ENCODE measurements around the gene SORBS1. TPM values are rescaled to one million over a fixed set of nuclear protein-coding genes. Genes with fewer than 3 reads are reported as not detected.

SORBS1 gene
- total RNA-seq, 1 donor from 2014 or later = 431 TPM

DNA sequence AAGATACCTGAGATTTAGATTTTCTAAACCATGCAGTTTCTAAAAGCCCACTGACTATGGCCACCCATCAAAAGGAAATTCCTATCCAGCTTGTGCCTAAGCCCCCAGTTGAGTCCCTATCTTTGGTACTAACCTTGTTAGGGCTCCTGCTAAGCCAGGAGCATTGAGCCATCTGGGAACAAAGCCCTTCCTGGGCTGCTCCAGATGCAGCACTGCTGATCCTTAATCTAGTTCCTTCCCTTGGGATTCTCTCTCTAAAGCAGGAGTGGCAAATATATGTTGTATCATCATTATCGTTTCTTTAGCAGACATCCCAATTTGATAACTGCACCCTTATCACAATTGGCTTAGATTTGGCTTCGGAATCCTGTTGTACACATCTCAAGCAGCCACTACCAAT lies 245.7 kb downstream of the SORBS1 start:
- no peak for DNase-seq (ENCODE audit: low spot score)

DNA sequence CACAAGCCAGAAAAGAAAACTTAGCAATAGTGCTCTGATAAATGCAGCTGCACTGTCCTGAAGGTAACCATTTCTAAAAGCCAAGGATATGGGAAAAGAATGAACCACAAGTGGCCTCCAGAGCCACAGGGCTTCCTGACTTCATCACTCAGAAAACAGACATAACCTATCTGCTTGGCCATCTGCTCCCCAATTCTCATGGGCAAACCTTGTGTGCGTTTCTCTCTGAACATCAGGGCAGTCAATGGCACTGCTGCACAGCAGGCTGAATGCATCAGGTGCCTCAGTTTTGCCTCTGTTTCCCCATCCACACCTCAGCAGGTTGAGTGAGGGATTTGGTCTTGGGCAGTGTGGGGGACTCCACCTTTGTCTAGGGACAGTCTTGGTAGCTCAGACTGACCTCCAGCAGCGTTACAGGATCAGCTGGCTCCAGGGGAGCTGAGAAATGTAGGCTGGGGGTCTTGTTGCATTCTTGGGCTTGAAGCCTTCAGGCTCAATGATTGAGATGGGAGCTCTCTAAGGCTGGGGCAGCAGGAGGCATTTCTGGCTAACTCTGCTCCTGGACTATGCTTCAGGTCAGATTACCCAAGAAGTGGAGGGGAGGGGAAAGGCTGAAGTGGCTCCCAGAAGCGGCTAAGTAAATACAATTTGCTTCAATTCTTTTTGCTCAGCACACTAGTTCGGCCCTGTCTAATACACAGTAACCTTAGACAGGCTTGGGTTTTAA lies 246.8 kb downstream of the SORBS1 start:
- no peak for DNase-seq (ENCODE audit: low spot score)

DNA sequence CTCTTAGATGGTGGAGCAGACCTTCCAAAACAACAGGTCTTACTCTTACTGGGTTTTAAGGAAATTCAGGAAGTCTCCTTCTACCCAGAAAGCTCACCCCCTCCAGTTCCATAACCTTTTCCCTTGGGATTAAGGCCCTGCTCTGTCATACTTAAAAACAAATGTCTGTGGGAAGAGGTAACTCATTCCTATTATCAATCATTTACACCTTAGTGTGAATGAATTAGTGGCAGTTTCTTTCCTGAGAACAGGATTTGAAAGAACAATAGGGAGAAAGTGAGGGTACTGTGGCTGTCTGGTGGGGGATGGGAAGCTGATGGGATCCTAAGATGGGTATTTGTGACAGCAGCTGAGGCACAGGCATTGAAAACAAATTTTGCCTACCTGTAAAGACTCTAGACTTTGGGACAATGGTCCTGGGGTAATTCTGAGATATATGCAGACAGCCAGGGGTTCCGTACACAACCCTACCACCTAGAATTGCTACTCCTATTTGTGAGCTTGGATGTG lies 248.1 kb downstream of the SORBS1 start:
- no peak for DNase-seq (ENCODE audit: low spot score)

DNA sequence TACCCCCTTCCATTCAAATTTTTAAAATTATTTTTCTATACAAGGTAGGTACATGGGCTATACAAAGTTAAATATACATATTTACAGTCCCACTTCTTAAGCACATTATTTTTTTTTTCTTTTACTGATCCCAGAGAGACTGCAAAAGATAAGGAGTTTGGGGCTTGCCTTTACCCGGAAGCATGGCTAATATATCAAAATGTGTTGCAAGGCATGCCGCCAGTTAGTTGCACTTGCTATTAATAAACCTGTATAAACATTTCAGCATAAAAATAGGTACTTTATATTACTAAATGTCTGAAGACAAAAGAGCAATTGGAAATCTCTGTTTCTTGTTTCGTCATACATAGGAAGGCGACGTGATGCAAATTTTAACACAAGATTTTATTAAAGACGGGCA lies 248.9 kb downstream of the SORBS1 start:
- DNase-seq (ENCODE audit: low spot score) = no peak

DNA sequence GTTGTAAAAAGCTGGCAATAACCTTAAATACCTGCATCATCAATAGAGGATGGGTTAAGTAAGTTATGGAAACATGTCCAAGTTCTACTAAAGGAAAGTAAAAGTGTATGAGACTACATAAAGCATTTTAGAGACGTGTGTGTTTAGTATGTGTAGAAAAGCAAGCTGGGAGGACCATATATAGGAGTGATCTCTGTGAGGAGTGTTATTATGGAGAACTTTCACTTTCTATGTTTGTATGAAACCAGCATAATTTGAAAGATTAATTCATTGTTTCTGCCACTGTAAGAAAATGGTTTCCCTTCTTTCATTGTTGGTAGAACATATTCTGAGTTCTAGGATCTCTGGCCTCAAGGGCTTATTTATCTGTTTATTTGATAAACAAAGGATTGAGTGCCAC lies 251.2 kb downstream of the SORBS1 start:
- DNase-seq (ENCODE audit: low spot score) = no peak

DNA sequence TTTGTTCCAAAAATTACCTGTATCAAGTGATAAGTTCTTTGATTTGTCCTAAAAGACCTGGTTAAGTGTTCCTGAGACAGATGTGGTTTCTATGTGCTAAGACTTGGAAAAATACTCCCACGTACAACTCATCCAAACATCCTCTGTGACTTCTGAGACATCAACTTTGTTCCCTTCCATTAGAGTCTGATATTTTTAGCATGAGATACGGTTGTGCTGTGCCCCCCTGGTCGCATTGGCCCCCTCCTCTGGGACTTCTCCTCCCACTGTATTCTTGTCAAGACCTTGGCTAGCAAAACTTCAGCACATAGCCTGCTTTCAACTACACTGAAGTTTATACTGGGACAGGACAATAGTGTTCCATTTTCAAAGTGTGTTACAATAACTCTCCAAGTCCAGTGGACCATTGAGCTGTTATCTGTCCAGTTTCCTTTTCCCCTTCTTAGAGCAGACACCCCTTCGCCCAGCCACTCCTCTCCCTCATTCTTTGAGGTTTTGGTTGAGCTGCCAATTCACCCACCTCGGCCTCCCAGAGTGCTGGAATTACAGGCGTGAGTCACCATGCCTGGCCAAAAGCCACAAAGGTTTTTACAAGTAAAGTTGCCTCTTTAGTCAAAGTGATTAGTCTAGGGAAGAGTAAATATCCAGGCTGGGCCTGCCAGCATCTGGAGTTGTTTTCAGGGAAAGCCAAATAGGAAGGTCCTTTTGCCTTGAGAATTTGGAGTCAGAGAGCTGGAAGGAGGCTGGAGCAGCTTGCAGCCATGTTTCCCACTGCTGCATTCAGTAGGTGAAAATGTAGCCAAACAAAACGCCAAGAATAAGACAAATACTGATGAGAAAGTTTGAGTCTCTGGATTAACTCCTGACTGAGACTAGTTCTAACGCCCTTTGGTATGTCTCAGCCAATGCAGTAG lies 252.5 kb downstream of the SORBS1 start:
- peak; percentile 90 for DNase-seq (ENCODE audit: low spot score)

DNA sequence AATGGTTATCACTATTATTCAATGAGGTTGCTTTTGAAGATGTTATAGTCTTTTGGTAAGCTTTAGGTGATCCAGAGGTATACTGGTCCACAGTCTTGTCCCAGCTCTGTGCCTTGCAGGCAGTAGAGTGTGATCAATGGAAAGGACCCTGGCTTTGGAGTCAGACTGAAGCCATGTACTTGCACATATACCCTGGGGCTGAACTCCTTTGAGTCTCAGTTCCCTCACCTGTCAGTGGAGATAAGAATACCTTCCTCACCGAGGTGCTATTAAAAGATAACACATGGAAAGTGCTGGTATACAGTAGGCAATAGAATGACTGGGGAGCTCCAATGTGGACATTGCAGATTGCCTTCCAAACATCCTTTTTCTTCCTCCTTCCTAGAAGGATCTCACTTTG lies 254.3 kb downstream of the SORBS1 start:
- no peak for DNase-seq (ENCODE audit: low spot score)

DNA sequence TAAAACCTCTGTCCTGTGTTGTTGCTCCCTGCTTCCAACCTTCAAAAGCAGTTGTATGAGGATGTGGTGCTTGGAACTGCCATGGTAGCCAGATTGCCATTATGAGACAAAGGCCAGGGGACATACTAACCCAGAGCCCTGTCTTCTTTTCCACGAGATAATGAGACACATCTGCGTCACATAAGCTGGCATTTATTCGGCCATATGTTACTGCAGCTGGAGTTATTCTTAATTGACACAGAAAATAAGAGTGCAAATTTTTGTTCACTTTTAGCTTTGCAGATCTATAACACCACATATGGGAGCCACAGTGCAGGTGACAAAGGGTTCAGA lies 254.9 kb downstream of the SORBS1 start:
- no peak for DNase-seq (ENCODE audit: low spot score)

DNA sequence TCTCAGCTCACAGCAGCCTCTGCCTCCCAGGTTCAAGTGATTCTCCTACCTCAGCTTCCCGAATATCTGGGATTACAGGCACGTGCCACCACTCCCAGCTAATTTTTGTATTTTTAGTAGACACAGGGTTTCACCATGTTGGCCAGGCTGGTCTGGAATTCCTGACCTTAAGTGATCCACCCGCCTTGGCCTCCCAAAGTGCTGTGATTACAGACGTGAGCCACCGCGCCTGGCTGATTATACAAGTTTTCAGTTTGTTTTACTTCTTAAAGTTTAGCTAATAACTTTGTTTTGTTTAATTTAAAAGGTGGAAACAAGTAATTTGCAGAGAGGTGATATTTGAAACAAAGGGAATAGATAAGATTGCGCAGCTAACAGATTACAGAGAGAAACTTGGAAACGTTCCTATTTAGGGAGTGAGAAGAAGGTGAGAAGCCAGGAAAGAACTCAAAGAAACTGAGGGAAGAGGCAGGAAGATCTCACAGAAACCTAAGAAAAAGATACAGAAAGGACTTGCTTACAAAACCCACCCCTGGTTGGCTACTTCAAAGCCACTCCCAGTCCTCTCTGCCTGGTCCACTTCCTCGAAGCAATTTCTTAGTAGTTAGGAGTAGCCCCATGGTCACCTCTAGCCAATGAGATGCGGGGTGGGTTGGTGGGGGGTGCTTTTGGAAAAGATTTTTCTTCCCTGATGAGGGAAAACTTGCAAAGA lies 255.4 kb downstream of the SORBS1 start:
- DNase-seq (ENCODE audit: low spot score) = no peak

DNA sequence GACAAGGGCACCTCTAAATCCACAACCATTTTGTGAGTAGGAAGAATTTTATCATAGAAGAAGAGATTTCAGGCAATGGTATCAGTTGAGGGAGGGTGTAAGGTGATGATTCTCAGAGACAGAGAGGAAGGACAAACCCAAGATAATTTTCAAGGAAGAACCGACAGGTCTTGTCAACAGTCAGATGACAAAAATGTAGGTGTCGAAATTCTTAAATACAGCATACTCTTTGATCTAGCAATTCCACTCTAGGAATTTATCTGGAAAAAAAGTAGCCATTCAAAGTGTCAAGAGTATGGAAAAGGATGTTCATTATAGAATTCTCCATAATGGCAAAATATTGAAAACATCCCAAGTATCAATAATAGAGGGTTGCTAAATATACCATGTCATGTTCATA lies 256.2 kb downstream of the SORBS1 start:
- DNase-seq (ENCODE audit: low spot score) = no peak

DNA sequence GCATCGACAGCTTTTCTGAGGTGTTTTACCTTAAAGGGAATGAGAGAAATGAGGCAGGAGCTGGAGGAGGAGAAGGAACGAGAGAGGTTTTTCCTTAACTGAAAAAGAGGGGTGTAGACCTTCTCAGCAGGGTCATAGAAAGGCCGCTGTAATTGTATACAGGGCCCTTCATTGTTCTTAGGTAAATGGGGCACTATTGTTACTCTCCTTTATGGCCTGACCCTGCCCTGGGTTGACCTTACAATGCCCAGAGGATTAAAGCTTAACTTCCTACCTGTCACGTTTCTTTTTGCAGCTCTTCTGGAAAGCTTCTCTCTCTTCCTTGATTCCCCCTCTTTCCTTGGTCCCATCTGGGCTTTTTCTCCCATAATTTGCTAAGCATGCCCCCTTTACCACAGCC lies 256.7 kb downstream of the SORBS1 start:
- no peak for DNase-seq (ENCODE audit: low spot score)

DNA sequence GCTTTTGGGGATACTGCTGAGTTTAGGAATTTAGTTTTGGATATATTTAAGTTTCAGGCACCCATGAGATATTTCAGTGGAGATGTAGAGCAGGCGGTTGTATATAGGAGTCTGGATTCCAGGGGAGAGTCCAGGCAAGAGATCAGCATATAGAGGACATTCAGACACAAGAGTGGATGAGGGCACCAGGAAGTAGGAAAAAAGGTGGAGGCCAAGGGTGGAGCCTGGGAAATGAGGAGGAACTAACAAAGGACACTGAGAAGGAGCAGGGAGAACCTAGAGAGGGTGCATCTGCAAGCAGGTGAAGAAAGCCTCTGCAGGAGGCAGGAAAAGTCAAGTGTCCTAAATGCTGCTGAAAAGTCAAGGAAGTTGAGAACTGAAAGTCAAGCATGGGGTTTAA lies 257.2 kb downstream of the SORBS1 start:
- DNase-seq (ENCODE audit: low spot score) = no peak

DNA sequence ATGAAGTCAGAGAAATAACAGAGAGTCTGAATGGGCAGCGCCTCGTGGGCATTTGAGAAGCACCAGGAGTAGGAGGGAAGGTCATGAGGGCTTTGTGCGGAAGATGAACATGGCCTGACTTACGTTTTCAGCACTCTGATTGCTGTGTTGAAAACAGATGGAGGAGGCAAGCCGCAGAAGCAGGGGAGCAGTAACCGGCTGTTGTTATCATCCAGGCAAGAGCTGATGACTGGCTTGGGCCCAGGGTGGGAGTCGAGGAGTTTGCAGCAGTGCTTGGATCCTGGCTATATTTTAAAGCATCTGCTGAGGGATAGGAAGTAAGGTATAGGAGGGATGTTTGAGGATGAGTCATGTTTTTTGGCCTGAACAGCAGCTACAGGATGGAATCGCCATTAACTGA lies 257.6 kb downstream of the SORBS1 start:
- no peak for DNase-seq (ENCODE audit: low spot score)

DNA sequence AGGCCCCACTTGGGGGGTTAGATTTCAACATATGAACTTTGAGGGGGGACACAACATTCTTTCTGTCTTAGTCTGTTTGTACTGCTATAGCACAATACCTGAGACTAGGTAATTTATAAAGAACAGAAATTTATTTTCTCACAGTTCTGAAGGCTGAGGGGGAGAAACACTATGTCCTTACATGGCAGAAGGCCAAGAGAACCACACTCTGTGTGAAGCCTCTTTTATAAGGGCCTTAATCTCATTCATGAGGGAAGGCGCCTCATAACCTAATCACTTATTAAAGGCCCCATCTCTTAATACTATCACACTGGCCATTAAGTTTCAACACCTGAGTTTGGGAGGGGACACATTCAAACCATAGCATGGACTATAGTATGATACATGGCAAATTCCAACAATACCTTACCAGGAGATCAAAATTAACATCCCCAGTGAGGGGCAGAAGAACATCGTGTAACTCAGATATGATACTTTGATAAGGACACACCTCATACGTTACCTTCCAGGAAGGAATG lies 261.1 kb downstream of the SORBS1 start:
- DNase-seq (ENCODE audit: low spot score) = no peak

DNA sequence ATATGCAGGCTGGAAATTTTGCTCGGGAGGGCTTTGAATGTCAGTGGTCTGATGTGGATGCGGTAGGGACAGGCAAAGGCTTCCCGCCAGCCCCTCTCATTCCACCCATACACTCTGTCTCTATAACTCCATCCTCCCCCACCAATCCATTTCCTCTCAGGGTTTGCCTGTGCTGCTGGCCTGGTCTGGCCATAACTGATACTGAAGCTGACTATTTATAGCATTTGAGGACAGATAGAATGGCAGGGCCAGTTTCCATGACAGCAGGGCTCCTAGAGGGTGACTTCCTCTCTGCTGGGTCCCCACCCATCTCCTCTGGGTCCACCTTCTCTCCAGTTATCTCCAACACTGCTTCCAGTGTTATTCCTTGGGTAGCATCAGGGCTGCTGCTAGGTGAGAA lies 263.8 kb downstream of the SORBS1 start:
- no peak for DNase-seq (ENCODE audit: low spot score)

DNA sequence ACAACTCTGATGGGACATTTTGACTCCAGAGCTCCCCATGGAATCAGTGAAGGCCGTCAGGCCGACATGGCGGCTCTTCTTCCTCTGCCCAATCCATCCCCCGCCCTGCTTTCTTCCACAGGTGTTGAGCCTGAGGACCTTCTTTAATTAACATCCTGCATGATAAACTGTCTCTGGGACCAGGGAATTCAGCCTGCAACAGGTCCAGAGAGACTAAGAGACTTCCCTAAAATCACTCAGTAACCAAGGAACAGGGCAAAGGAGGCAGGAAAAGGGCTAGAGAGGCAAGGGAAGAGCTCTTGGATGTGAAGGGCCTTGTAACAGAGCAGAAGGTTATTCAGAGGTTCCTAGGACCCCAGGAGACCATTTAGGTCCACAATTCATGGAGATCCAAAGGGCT lies 264.4 kb downstream of the SORBS1 start:
- no peak for DNase-seq (ENCODE audit: low spot score)

DNA sequence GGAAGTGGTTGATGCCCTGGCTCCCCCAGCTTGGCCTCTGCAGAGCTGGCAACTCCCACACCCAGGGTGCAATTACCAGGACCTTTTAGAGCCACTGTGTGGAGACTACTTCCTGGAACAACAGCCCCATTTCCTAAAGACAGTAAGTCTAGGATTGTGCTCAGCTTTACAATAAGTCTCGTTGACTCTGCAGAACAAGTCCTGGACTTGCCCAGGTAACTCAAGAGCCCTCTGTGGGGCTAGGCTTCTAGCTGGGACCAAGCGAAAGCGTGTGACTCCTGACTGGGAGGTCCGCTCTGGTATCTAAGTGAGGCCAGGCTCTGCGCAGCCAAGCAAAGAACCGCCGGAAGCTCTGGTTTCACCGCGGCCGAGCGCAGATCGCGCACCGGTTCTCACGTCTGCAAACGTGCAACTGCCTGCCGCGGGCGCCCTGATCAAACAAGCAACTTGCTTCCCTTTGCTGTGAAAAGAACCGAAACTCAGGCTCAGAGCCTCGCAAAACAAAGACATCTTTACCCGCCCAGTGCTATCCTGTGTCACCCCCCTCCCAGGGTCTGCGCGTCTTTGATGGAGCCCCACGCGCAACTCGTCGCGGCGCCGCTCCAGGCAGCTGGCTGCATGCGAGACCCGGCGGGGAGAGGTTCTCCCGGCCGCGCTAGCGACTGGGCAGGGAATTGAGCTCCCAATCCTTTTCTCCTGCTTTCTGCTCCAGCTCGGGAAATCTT lies 266.0 kb downstream of the SORBS1 start:
- peak; percentile 38 for DNase-seq (ENCODE audit: low spot score)

DNA sequence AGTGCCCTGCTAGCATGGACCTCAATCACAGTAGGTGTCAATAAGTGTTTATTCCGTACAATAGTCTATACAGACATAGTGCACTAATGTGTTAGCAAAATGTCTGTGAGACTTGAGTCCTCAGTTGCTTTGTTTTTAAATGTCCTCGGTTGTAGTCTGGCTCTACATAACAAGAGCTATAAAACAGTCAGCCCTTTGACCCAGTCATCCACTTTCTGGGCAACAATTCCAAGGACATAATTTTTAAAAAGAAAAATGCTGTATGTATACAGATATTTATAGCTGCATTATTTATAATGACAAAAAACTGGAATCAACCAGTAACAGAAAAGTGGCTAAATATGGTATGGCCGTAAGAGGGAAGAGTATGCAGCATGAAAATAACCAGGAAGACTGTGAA lies 267.5 kb downstream of the SORBS1 start:
- no peak for DNase-seq (ENCODE audit: low spot score)

DNA sequence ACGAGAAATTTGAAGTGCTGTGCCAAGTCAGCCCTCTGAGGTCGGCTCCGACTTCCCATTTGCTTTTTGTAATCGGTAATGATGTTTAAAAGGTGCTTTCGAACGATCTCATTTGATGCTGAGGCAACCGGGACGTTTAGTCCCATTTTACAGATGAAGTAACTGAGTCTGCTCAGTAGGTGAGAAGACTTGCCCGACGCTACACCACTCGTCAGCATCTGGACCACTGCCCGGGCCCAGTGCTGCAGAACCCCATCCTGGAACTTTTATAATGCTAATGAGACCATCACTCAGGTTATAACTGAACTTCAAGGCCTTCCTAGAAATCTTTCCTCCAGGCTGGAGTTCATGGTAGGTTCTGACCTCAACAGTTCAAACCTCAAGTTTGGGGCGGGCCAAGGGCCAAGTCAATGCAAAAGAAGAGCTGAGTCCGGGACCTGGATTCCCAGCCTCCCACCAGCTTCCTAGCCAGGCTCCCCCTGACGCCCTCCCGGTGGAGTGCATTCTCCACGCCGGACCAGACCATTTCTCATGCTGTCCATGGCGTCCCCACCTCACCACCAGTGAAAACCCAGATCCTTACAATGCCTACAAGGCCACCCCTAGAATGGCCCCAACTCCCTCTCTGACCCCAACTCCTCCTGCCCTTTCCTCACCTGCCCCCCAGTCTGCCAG lies 269.7 kb downstream of the SORBS1 start:
- DNase-seq (ENCODE audit: low spot score) = no peak

DNA sequence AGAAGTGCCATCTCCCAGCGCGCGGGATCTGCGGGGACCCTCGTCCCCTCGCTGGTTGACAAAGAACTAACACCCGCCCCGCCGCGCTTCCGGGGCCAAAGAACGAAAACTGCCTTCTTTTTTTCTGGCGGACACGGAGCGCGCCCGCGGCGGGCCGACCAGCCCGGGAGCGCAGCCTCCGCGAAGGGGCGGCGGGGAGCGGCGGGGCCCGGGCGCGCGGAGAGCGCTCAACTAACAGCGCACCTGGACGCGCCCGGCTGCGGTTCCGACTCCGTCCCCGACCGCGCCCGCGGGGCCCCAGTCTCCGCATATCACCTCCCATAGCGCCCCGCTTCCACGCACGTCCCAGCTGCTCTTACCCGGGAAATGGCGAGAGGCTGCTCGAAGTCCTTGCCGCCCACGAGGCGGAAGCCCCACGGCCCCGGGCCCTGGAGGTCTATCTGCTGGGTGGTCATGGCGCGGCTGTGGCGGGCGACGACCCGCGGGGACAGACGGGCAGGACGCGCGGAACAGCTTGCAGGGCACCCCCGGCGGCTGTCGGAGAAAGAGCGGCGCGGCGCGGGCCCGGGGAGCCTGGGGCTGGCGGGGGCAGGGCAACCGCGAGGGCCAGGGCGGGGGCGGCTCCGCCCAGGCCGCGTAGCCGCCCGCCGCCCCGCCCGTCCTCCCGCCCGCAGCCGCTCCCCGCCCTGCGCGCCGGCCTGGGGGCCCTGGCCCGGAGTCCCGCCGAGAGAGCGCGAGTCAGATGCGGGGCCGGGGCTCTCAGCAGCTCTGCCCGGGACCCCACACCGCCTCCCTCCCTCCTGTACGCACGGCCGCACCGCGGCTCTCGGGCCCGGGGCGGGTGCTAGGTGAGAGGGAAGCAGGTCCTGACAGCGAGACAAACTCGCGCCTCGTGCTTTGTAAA lies 270.5 kb downstream of the SORBS1 start, which contains the start of gene PDLIM1:
PDLIM1 (minus strand) TSS at position 543 of the 904 bp plus-strand sequence; CDS start at position 455, 88 bp downstream.
- peak; percentile 51 for DNase-seq (ENCODE audit: low spot score)
